ENCODE data around the gene RAB22A.

DNA sequence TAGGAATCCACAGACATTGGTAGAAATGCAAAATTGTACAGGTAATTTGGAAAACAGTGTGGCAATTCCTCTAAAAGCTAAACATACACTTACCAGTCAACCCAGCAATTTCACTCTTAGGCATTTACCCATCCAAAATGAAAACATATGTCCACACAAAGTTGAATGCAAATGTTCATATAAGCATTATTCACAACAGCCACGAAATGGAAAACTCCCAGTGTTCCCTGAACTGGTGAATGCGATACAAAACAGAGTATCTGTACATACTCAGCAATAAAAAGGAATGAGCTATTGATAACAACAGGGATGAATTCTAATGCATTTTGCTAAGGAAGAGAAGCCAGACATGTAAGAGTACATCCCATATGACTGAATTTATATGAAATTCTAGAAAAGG is 32.4 kb upstream of the RAB22A start:
- TF ChIP-seq, protein P1, sequence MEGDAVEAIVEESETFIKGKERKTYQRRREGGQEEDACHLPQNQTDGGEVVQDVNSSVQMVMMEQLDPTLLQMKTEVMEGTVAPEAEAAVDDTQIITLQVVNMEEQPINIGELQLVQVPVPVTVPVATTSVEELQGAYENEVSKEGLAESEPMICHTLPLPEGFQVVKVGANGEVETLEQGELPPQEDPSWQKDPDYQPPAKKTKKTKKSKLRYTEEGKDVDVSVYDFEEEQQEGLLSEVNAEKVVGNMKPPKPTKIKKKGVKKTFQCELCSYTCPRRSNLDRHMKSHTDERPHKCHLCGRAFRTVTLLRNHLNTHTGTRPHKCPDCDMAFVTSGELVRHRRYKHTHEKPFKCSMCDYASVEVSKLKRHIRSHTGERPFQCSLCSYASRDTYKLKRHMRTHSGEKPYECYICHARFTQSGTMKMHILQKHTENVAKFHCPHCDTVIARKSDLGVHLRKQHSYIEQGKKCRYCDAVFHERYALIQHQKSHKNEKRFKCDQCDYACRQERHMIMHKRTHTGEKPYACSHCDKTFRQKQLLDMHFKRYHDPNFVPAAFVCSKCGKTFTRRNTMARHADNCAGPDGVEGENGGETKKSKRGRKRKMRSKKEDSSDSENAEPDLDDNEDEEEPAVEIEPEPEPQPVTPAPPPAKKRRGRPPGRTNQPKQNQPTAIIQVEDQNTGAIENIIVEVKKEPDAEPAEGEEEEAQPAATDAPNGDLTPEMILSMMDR (conservative IDR thresholded peaks at IDR 0.05 in 1 of 2, IDR thresholded peaks at IDR 0.05 in 1 of 2; ENCODE audit: low read depth in 1 of 2, low read length in 2 of 2) = no peak
- no peak for TF ChIP-seq EZH2 (IDR thresholded peaks at IDR 0.05; ENCODE audit: low read length, missing control alignments)
